Measurements from ENCODE around the gene CALR. TPM values are rescaled to one million over a fixed set of nuclear protein-coding genes. Genes with fewer than 3 reads are reported as not detected.
"Not testable (repeated sequence)": the region's sequence is repeated elsewhere in the genome, so short reads cannot be mapped to it uniquely, and the experiment has no call there.

Gene CALR
- total RNA-seq, 1 donor from 2014 or later, result 1,294 TPM

- H3K27me3 Mint-ChIP-seq, result peaks cover 14% of the 10 kb centered on the region
Measured at GRCh38 chr19:12970070-12970820, 31.8 kb downstream of the CALR start.

DNA sequence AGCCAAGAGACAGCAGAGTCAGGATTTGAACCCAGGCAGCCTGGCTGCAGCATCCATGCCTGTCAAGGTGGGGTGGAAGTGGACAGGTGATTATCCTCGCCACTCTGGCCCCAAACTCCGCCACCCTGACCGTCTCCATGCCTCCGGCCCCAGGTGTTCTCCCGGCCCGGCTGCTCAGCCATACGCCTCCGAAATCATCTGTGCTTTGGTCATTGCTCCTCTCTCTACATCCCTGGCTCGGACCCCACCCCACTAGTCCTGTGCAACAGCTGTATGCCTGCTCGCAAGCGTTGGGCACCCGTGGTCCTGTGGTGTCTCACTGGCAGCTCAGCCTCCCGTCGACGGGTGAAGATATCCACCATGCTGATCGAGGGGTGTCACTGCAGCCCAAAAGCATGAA, 34.8 kb downstream of the CALR start:
- no peak for TF ChIP-seq CTCF (conservative IDR thresholded peaks at IDR 0.05)
- H3K36me3 Mint-ChIP-seq, result no peaks in the 10 kb centered on the region
- H3K27me3 Mint-ChIP-seq, result peaks cover 25% of the 10 kb centered on the region
- peaks cover 6% of the 10 kb centered on the region for H3K4me1 Mint-ChIP-seq (ENCODE audit: unreplicated experiment)
- H3K4me3 Mint-ChIP-seq, result no peak overlapping the region
- H3K27ac Mint-ChIP-seq, result no peak overlapping the region
- no peaks in the 10 kb centered on the region for H3K9me3 Mint-ChIP-seq
- no peak for DNase-seq (ENCODE audit: extremely low spot score, unreplicated experiment)

More at GRCh38 chr19:12970070-12970820, 31.8 kb downstream of the CALR start:
- Mint-ChIP-seq H3K9me3 (no peaks in the 10 kb centered on the region), H3K27ac (no peak overlapping the region), H3K4me1 (ENCODE audit: unreplicated experiment) (peaks cover under 1% of the 10 kb centered on the region), H3K4me3 (no peak overlapping the region), H3K36me3 (no peaks in the 10 kb centered on the region)
- DNase-seq (ENCODE audit: extremely low spot score, unreplicated experiment), result no peak
- no peak for TF ChIP-seq CTCF (conservative IDR thresholded peaks at IDR 0.05)

DNA sequence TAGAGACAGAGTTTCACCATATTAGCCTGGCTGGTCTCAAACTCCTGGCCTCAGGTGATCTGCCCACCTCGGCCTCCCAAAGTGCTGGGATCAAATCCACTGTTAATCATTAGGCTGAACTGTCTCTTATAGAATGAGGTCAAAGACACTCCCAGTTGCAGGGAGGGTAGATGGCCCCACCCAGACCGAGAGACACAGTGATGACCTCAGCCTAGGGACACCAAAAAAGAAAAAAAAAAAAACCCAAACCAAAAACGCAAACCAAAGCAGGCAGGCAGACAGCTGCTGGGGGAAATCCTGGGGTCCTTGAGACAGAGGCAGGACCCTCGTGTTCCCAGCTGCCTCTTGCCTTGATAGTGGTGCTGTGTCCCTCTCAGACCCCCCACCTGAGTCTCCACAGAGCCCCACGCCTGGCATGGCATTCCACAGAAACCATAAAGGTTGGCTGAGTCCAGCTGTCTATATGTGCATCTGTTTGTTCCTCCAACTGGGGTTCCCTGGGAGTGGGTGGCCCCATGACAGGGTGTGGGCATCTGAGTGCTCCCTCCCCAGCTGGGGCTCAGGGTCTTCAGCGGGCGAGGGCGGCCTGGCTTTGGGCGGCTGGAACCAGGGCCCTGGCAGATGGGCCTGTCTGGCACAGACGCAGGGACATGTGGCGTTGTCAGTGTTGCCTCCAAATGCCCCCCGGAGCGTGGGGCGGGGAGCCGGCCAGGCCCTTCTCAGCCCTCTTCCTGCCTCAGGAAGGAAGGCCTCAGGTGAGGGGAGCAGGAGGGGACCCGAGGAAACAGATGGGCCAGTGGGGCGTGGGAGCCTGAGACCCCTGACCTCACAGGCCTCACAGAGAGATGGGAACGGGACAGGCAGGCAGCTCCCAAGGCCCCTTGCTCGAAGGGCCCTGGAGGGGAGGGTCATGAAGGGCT, 36.2 kb downstream of the CALR start:
- no peaks in the 10 kb centered on the region for H3K36me3 Mint-ChIP-seq
- H3K9me3 Mint-ChIP-seq, result no peaks in the 10 kb centered on the region
- TF ChIP-seq CTCF (conservative IDR thresholded peaks at IDR 0.05), result no peak
- H3K27ac Mint-ChIP-seq, result no peak overlapping the region
- H3K4me1 Mint-ChIP-seq (ENCODE audit: unreplicated experiment), result peaks cover 6% of the 10 kb centered on the region
- no peak overlapping the region for H3K4me3 Mint-ChIP-seq
- no peak for DNase-seq (ENCODE audit: extremely low spot score, unreplicated experiment)
- peaks cover 30% of the 10 kb centered on the region for H3K27me3 Mint-ChIP-seq

DNA sequence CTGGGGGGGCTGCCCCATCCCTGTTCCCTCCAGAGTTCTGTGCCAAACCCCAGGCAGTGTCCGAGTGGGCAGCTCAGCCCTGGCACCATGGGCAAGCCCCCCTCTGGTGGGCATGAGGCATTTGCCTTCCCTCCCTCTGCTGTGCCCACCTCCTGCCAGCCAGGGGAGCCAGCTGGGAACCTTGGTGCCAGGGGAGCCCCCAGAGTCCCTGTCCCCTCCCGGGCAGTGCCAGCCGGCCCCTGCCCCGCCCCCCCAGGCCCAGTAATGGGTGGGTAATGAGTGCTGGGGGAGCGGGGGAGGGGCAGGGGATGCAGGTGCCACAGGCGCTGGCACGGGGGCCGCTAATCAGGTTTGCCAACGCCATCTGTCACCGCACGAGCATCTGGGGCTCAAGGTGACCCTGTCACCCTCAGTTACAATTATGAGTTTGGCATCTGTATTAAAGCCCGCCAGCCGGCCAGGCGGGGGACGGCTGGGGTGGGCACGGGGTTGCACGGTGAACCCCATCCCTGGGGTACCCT, 36.9 kb downstream of the CALR start:
- peaks cover 27% of the 10 kb centered on the region for H3K27me3 Mint-ChIP-seq
- no peak overlapping the region for H3K4me3 Mint-ChIP-seq
- H3K4me1 Mint-ChIP-seq (ENCODE audit: unreplicated experiment), result peaks cover 6% of the 10 kb centered on the region
- H3K27ac Mint-ChIP-seq, result no peak overlapping the region
- no peak for DNase-seq (ENCODE audit: extremely low spot score, unreplicated experiment)
- no peak for TF ChIP-seq CTCF (conservative IDR thresholded peaks at IDR 0.05)
- H3K36me3 Mint-ChIP-seq, result no peaks in the 10 kb centered on the region
- no peaks in the 10 kb centered on the region for H3K9me3 Mint-ChIP-seq

DNA sequence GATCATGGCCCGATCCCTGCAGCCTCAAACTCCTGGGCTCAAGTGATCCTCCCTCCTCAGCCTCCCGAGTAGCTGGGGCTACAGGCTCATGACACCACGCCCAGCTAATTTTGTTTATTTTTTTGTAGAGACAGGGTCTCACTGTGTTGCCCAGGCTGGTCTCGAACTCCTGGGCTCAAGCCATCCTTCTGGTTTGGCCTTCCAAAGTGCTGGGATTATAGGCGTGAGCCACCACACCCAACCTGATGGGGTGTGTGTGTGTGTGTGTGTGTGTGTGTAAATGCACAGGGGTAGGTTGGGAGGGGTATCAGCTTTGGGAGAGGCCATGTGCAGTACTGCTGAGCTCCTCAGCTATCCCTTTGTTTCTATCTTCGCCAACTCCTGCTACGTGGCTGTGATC, 37.7 kb downstream of the CALR start:
- DNase-seq (ENCODE audit: extremely low spot score, unreplicated experiment); H3K4me1 Mint-ChIP-seq (ENCODE audit: unreplicated experiment); H3K4me3 Mint-ChIP-seq; H3K36me3 Mint-ChIP-seq; H3K27ac Mint-ChIP-seq; H3K9me3 Mint-ChIP-seq: not testable (repeated sequence)
- peaks cover 25% of the 10 kb centered on the region for H3K27me3 Mint-ChIP-seq

DNA sequence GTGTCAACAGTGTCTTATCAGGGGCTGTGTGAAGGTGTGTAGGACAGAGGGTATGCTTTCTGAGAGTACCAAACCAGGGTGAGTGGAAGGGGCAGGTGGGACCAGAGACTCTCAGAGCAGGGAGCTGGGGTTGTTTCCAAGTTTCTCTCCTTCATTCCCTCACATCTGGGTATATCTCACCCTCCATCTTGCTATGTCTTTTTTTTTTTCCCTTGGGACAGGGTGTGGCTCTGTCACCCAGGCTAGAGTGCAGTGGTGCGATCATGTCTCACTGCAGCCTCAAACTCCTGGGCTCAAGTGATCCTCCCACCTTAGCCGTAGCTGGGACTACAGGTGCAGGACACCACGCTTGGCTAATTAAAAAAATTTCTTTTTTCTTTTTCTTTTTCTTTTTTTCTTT, 41.6 kb downstream of the CALR start:
- no peak for TF ChIP-seq CTCF (conservative IDR thresholded peaks at IDR 0.05)
- Mint-ChIP-seq H3K9me3 (no peaks in the 10 kb centered on the region), H3K27me3 (peaks cover 25% of the 10 kb centered on the region), H3K36me3 (no peaks in the 10 kb centered on the region), H3K4me1 (ENCODE audit: unreplicated experiment) (peaks cover 8% of the 10 kb centered on the region), H3K27ac (no peak overlapping the region), H3K4me3 (no peak overlapping the region)
- no peak for DNase-seq (ENCODE audit: extremely low spot score, unreplicated experiment)

All from type B pancreatic cell (in vitro differentiated cells).